Mesenchymal stem cell (in vitro differentiated cells and primary cell): Measurements from ENCODE around the gene IL3.

Experiments
- DNase-seq: peaks from one replicate; pipeline ENCODE4 v3.0.0-alpha.2; 2013
- H2AFZ ChIP-seq: one replicate; pipeline ENCODE4 v1.6.1; 2013; ENCODE audit warnings: low read depth, mild to moderate bottlenecking, control low read depth, inconsistent platforms, low read length, moderate library complexity
- H2AK5ac ChIP-seq: 2 replicates; pipeline ENCODE4 v1.6.1; 2013; ENCODE audit warnings: low read length, moderate library complexity, mild to moderate bottlenecking, inconsistent platforms; ENCODE audit not compliant: severe bottlenecking
- H2BK120ac ChIP-seq: one replicate; pipeline ENCODE4 v1.6.1; 2013; ENCODE audit warnings: low read depth, mild to moderate bottlenecking, inconsistent platforms, low read length, moderate library complexity
- H2BK12ac ChIP-seq, 2 experiments: one replicate each; pipeline ENCODE4 v1.6.1; 2013; ENCODE audit warnings: inconsistent platforms in 2 of 2, low read length in 2 of 2, mild to moderate bottlenecking in 2 of 2, moderate library complexity in 2 of 2, control low read depth in 1 of 2
- H2BK15ac ChIP-seq: one replicate; pipeline ENCODE4 v1.6.1; 2013; ENCODE audit warnings: mild to moderate bottlenecking, low read depth, inconsistent platforms; ENCODE audit not compliant: poor library complexity, severe bottlenecking
- H2BK5ac ChIP-seq: 2 replicates; pipeline ENCODE4 v1.6.1; 2013; ENCODE audit warnings: low read depth, mild to moderate bottlenecking, low read length, control low read depth, inconsistent platforms; ENCODE audit not compliant: poor library complexity, severe bottlenecking
- H3K14ac ChIP-seq, 2 experiments: one replicate each; pipeline ENCODE4 v1.6.1; 2013; ENCODE audit warnings: inconsistent platforms in 2 of 2, low read length in 2 of 2, control low read depth in 1 of 2, mild to moderate bottlenecking in 1 of 2, moderate library complexity in 1 of 2
- H3K18ac ChIP-seq, 2 experiments: one replicate each; pipeline ENCODE4 v1.6.1; 2013; ENCODE audit warnings: inconsistent platforms in 2 of 2, low read length in 2 of 2, control low read depth in 1 of 2, low read depth in 1 of 2, mild to moderate bottlenecking in 1 of 2
- H3K23ac ChIP-seq, 2 experiments: one replicate each; pipeline ENCODE4 v1.6.1; 2013; ENCODE audit warnings: inconsistent platforms in 2 of 2, low read length in 2 of 2, mild to moderate bottlenecking in 2 of 2, moderate library complexity in 2 of 2, control low read depth in 1 of 2
- H3K27ac ChIP-seq: 2 replicates; pipeline ENCODE4 v1.5.1; 2013; ENCODE audit warnings: mild to moderate bottlenecking, moderate library complexity, low read length, control low read depth, inconsistent platforms; ENCODE audit not compliant: poor library complexity, severe bottlenecking
- H3K27me3 ChIP-seq, 2 experiments: 2 replicates each; pipeline versions ENCODE4 v1.6.1 to v1.7.0; 2013; ENCODE audit warnings: low read length in 2 of 2, mild to moderate bottlenecking in 2 of 2, moderate library complexity in 2 of 2, control low read depth in 1 of 2, inconsistent platforms in 1 of 2; ENCODE audit not compliant: control insufficient read depth in 1 of 2, insufficient read depth in 1 of 2
- H3K36me3 ChIP-seq, 2 experiments: 2 replicates each; pipeline versions ENCODE4 v1.6.1 to v1.7.0; 2013; ENCODE audit warnings: low read length in 2 of 2, control low read depth in 1 of 2, inconsistent platforms in 1 of 2, low read depth in 1 of 2, mild to moderate bottlenecking in 1 of 2; ENCODE audit not compliant: insufficient read depth in 2 of 2, control insufficient read depth in 1 of 2
- H3K4ac ChIP-seq, 2 experiments: one replicate each; pipeline ENCODE4 v1.6.1; 2013; ENCODE audit warnings: inconsistent platforms in 2 of 2, low read length in 2 of 2, mild to moderate bottlenecking in 2 of 2, moderate library complexity in 2 of 2, control low read depth in 1 of 2, low read depth in 1 of 2
- H3K4me1 ChIP-seq: 2 replicates; pipeline ENCODE4 v1.6.1; 2013; ENCODE audit warnings: low read depth, low read length, control low read depth; ENCODE audit not compliant: control insufficient read depth, insufficient read depth
- H3K4me2 ChIP-seq: 2 replicates; pipeline ENCODE4 v1.6.1; 2013; ENCODE audit warnings: low read length, mild to moderate bottlenecking, inconsistent platforms; ENCODE audit not compliant: poor library complexity, severe bottlenecking
- H3K4me3 ChIP-seq, 2 experiments: 2 replicates each; pipeline versions ENCODE4 v1.5.1 to v1.7.0; 2013; ENCODE audit warnings: low read length in 2 of 2, mild to moderate bottlenecking in 2 of 2, control low read depth in 1 of 2, low read depth in 1 of 2; ENCODE audit not compliant: insufficient read depth in 1 of 2
- H3K79me1 ChIP-seq: replicated peaks from 2 replicates; pipeline ENCODE4 v1.6.1; 2013; ENCODE audit warnings: mild to moderate bottlenecking, control low read depth, low read length, inconsistent platforms; ENCODE audit not compliant: poor library complexity, severe bottlenecking
- H3K9ac ChIP-seq: 2 replicates; pipeline ENCODE4 v1.7.0; 2013; ENCODE audit warnings: mild to moderate bottlenecking, low read length, moderate library complexity
- H3K9me3 ChIP-seq: 2 replicates; pipeline ENCODE4 v1.7.0; 2013; ENCODE audit warnings: mild to moderate bottlenecking, low read length; ENCODE audit not compliant: control insufficient read depth
- H4K8ac ChIP-seq: one replicate; pipeline ENCODE4 v1.6.1; 2013; ENCODE audit warnings: inconsistent platforms, mild to moderate bottlenecking, low read length, moderate library complexity
- H4K91ac ChIP-seq: one replicate; pipeline ENCODE4 v1.6.1; 2013; ENCODE audit warnings: mild to moderate bottlenecking, low read length, inconsistent platforms
- WGBS: methylation state at CpG from one replicate; pipeline ENCODE4 v1.1.7; 2013; ENCODE audit warnings: mixed read lengths; 5-methylcytosine and 5-hydroxymethylcytosine counted together

IL3 gene

DNA sequence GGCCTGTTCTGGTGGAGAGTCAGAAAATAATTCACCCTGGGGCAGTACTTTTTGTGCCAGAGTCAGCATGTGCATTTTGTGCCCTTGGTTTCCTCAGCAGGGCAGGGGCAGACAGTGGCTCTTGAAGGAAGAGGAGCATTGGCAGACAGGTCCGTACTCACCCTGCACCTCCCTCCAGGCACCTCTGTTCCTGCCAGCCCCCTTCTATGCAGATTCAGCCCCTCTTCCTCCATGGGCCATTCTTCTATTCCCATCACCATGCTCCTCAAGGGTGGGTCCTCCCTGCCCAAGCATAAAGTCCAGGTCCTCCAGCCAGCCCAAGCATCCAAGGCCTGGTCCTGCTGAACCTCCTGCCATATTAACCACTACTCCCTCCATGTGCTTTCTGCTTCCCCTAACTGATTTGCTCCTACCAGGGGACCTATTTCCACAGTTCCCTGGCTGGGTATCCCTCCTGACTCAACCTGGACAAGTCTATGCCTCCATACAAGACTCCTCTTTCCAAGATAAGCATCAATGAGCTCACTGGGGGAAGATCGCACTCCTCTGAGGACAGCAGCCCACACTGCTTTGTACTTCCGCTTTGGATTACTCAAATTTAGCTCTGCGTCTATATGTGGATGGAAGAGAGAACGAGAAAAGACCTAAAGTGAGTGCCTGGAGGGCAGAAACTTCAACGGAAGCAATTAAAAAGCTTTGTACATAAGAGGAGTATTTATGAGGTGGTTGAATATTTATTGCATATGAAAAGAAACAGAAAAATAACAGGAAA lies 39.7 kb upstream of the IL3 start:
- Histone ChIP-seq H3K4me2 (no peak overlapping the region), H3K9ac (no peak overlapping the region), H3K23ac (no peak overlapping the region), H3K4me1 (no peaks in the 10 kb centered on the region), H3K9me3 (no peaks in the 10 kb centered on the region), H3K36me3 (no peaks in the 10 kb centered on the region), H3K4ac (no peak overlapping the region), H4K8ac (no peak overlapping the region), H3K27ac (no peak overlapping the region), H2BK120ac (no peak overlapping the region), H3K4me3 (no peak overlapping the region), H2BK12ac (no peak overlapping the region), H3K18ac (no peak overlapping the region), H2BK15ac (no peak overlapping the region), H4K91ac (no peak overlapping the region), H2BK5ac (no peak overlapping the region), H3K14ac (no peak overlapping the region), H2AK5ac (no peak overlapping the region), H3K79me1 (no peaks in the 10 kb centered on the region), H3K27me3 (peaks cover 47 to 68% of the 10 kb centered on the region in 2 experiments), H2AFZ (no peak overlapping the region)
- WGBS: 75% methylated on average over 5 of the region's 6 CpGs
- DNase-seq: no peak

DNA sequence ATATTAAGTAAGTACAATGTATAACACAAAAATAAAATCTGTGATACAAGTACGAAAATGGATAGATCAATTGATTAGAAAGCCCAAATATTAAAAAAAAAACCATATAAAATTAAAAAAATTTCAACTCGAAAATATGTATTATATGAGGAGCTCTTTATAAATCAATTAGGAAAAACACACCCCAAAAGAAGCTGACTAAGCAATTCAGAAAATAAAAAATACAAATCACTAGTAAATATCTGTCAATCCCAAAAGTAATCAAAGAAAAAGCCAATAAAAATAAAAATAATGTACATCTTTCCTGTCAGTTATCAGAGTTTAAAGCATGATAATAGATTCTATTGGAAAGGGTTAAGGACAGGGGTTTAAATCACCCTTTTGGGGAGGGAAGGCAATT lies 38.8 kb upstream of the IL3 start:
- Histone ChIP-seq H4K91ac (no peak overlapping the region), H3K9ac (no peak overlapping the region), H3K27me3 (peaks cover 46 to 67% of the 10 kb centered on the region in 2 experiments), H3K4me2 (no peak overlapping the region), H3K4me3 (no peak overlapping the region), H2BK15ac (no peak overlapping the region), H3K23ac (no peak overlapping the region), H2BK5ac (no peak overlapping the region), H3K4ac (no peak overlapping the region), H3K14ac (no peak overlapping the region), H2BK120ac (no peak overlapping the region), H2AK5ac (no peak overlapping the region), H3K27ac (no peak overlapping the region), H2AFZ (no peak overlapping the region), H3K36me3 (no peaks in the 10 kb centered on the region), H3K79me1 (no peaks in the 10 kb centered on the region), H4K8ac (no peak overlapping the region), H3K18ac (no peak overlapping the region), H2BK12ac (no peak overlapping the region), H3K9me3 (no peaks in the 10 kb centered on the region), H3K4me1 (no peaks in the 10 kb centered on the region)
- WGBS: no CpG with 5 or more reads among the region's 2 CpGs
- no peak for DNase-seq

DNA sequence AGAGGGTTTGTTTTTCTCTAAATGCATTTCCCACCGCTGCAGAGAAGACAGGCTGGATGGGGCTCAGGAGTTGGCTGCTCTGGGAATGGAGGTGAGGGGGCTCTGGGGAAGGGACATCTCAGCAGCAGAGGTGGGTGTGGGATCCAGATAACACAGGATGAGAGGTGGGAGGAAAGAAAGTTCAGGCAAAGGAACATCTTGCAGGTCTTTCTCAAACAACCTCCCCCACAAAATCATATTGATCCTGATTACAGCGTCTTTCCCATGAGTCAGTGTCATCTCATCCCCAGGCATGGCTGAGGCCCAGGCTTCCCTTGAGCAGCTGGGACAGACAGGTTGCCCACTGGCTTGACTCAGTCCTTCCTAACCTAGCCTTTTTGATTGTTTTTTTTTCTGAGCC lies 37.7 kb upstream of the IL3 start:
- Histone ChIP-seq H3K4me2 (no peak overlapping the region), H4K91ac (no peak overlapping the region), H3K9me3 (no peaks in the 10 kb centered on the region), H3K18ac (no peak overlapping the region), H3K27me3 (peaks cover 41 to 59% of the 10 kb centered on the region in 2 experiments), H3K36me3 (no peaks in the 10 kb centered on the region), H3K4me3 (no peak overlapping the region), H2BK5ac (no peak overlapping the region), H2BK12ac (no peak overlapping the region), H2AK5ac (no peak overlapping the region), H3K9ac (no peak overlapping the region), H3K14ac (no peak overlapping the region), H3K23ac (no peak overlapping the region), H4K8ac (no peak overlapping the region), H2AFZ (no peak overlapping the region), H3K79me1 (no peaks in the 10 kb centered on the region), H3K27ac (no peak overlapping the region), H2BK15ac (no peak overlapping the region), H2BK120ac (no peak overlapping the region), H3K4me1 (no peaks in the 10 kb centered on the region), H3K4ac (no peak overlapping the region)
- no peak for DNase-seq
- WGBS: 91% methylated on average over 2 of the region's 2 CpGs

DNA sequence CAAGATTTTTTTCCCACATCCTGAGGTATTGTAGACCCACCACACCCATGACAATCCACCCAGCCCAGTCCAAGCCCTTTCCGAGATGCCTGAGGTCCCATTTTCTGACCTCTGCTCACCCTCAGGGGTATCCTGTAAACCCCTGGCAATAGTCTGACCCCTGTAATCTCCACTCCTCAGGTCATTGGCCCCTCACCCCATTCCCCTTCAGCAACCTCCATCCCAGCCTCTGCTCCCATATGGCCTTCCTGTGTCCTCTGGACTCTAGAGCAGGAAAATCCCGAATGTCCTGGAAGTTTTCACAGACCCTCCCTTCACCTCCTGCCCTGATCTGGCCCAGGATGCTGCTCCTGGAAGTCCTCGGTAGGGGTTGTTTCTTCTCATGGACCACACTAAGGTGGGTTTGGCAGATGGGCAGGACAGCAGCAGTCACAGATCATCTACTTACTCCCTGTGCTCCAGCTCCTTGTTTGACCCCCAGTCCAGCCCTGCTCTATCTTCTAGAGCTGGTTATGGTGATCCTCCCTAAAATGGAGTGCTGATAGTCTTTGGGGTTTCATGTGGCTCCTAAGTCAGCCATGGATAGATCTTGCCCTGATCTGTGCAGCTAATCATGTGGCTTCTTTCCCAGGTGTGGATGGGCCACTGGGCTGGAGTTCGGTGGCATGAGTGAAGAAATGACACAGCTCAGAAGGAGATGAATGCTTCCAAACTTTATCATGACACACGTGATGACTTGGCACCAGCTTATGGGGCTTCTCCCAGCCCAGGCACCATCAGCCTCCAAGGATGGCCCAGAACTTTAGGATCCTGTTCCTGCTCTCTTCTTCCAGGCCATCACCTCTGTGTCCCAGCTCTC lies 37.0 kb upstream of the IL3 start:
- no peak overlapping the region for H3K27ac ChIP-seq
- peaks cover 35 to 53% of the 10 kb centered on the region in 2 experiments for H3K27me3 ChIP-seq
- no peak overlapping the region for H3K4me3 ChIP-seq
- H2BK120ac ChIP-seq: no peak overlapping the region
- no peak overlapping the region for H2BK15ac ChIP-seq
- no peak overlapping the region for H3K14ac ChIP-seq
- no peak overlapping the region for H3K4ac ChIP-seq
- no peak overlapping the region for H2AK5ac ChIP-seq
- H3K9ac ChIP-seq: no peak overlapping the region
- no peak overlapping the region for H3K23ac ChIP-seq
- H3K79me1 ChIP-seq: no peaks in the 10 kb centered on the region
- peak overlapping the region; percentile 4 for H4K8ac ChIP-seq
- H3K4me2 ChIP-seq: no peak overlapping the region
- WGBS: 84% methylated on average over 5 of the region's 5 CpGs
- no peak overlapping the region for H2AFZ ChIP-seq
- H3K4me1 ChIP-seq: no peaks in the 10 kb centered on the region
- no peak for DNase-seq
- H2BK5ac ChIP-seq: no peak overlapping the region
- no peaks in the 10 kb centered on the region for H3K9me3 ChIP-seq
- H2BK12ac ChIP-seq: no peak overlapping the region
- no peak overlapping the region for H3K18ac ChIP-seq
- H4K91ac ChIP-seq: no peak overlapping the region
- H3K36me3 ChIP-seq: no peaks in the 10 kb centered on the region
